SK-N-MC (cell line): ENCODE results near the gene PACS2.

ENCODE experiments used
- EZH2 ChIP-seq: fragments of 200-600 bp; sonication (generic); IDR thresholded peaks from one replicate; pipeline ENCODE4 v1.6.1; 2017; ENCODE audit warnings: antibody characterized with exemption
- FOXP2 ChIP-seq: optimal IDR thresholded peaks from 2 replicates; pipeline ENCODE3; 2011; ENCODE audit warnings: mild to moderate bottlenecking, moderate library complexity; ENCODE audit not compliant: insufficient read depth; ENCODE audit errors: extremely low read length, control extremely low read depth
- POLR2AphosphoS5 ChIP-seq: IDR thresholded peaks from 2 replicates; pipeline ENCODE4 v1.6.1; 2012; ENCODE audit warnings: mild to moderate bottlenecking, low read depth, low read length, borderline replicate concordance

DNA sequence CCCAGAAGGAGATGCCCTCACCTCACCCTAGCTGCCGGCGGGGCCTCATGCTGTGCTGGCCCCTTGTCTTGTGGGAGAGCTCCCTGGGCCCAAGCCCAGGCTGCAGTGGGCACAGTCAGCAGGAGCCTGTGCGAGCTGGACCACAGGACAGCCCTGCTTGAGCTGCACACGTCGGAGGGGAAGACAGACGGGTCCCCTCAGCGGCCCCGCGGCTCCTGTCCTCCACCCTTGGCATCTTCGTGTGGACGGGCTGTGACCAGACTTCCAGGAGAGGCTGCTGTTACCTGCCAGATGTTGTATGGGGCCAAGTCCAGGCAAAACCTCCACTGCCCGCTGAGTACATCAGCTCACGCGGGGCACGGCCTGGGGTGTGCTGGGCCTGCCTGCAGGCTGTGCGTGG lies 74.4 kb downstream of the PACS2 start:
- TF ChIP-seq POLR2AphosphoS5 (no peak), EZH2 (no peak), FOXP2 (no peak)
